Breast epithelium (tissue), 3 donors: Measurements from ENCODE around the gene CARD8.

Source experiments
- POLR2AphosphoS5 ChIP-seq, 3 donors: sonication (generic); formaldehyde crosslinking; IDR thresholded peaks; one replicate each; pipeline ENCODE4 v1.6.1; 2017; ENCODE audit warnings: antibody characterized with exemption in 3 of 3
- TF ChIP-seq, protein P1 (sequence below), 3 donors: fragments of 450-650 bp; IDR thresholded peaks; one replicate each; pipeline ENCODE4 v1.5.1; 2016 to 2017; ENCODE audit warnings: antibody characterized with exemption in 3 of 3, mild to moderate bottlenecking in 3 of 3, moderate library complexity in 3 of 3

DNA sequence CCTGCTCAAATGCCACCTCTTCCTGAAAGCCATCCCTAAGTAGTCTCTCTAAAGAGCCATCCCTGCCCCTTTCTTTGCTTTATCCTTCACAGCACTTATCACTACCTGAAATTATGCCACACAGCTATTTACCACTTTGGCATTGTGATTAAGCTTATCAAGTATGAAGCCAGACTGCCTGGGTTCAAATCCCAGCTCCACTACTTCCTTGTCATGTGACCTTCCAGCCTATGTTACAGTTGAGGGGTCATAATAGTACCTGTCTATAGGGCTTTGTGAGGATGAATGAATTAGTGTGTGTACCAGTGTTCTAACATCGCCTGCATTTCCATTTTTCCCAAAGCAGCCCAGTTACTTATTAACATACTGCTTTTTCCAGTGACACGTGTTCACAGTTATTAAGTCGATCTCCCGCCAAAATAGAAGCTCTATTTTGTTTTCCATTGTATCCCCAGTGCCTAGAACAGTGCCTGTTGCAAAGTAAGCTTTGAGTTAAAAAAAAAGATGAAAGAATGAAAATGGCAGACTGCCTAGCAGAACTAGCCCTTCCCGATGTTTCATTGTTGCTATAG, 52.4 kb downstream of the CARD8 start:
- TF ChIP-seq, protein P1, sequence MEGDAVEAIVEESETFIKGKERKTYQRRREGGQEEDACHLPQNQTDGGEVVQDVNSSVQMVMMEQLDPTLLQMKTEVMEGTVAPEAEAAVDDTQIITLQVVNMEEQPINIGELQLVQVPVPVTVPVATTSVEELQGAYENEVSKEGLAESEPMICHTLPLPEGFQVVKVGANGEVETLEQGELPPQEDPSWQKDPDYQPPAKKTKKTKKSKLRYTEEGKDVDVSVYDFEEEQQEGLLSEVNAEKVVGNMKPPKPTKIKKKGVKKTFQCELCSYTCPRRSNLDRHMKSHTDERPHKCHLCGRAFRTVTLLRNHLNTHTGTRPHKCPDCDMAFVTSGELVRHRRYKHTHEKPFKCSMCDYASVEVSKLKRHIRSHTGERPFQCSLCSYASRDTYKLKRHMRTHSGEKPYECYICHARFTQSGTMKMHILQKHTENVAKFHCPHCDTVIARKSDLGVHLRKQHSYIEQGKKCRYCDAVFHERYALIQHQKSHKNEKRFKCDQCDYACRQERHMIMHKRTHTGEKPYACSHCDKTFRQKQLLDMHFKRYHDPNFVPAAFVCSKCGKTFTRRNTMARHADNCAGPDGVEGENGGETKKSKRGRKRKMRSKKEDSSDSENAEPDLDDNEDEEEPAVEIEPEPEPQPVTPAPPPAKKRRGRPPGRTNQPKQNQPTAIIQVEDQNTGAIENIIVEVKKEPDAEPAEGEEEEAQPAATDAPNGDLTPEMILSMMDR (IDR thresholded peaks at IDR 0.05): no peak
- no peak for TF ChIP-seq POLR2AphosphoS5 (IDR thresholded peaks at IDR 0.05)
